AG09319 (cell line): ENCODE data around the gene DDX39A.

Experiments
- DNase-seq: peaks from one replicate; pipeline ENCODE4 v3.0.0-alpha.2; 2010; ENCODE audit warnings: low read depth; ENCODE audit errors: extremely low read depth
- TF ChIP-seq, protein P1 (sequence below): IDR thresholded peaks from 2 replicates; pipeline ENCODE4 v1.5.1; 2011; ENCODE audit warnings: low read depth, mild to moderate bottlenecking, inconsistent platforms, low read length, moderate library complexity

Gene DDX39A

DNA sequence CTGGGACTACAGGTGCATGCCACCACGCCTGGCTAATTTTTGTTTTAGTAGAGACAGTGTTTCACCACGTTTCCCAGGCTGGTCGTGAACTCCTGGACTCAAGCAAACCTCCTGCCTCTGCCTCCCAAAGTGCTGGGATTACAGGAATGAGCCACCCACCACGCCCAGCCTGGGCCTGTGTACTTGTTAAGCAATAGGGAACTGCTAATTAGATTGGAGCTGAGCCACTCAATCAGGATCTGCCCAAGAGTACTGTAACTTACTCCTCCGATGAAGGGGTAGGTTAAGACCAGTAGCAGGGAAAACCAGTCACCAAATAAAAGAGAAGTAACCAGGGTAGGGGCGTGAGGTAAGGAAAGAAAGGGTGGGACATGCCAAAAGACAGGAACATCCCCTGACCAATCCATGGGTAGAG is 2.3 kb downstream of the DDX39A start:
- DNase-seq: no peak
- TF ChIP-seq, protein P1, sequence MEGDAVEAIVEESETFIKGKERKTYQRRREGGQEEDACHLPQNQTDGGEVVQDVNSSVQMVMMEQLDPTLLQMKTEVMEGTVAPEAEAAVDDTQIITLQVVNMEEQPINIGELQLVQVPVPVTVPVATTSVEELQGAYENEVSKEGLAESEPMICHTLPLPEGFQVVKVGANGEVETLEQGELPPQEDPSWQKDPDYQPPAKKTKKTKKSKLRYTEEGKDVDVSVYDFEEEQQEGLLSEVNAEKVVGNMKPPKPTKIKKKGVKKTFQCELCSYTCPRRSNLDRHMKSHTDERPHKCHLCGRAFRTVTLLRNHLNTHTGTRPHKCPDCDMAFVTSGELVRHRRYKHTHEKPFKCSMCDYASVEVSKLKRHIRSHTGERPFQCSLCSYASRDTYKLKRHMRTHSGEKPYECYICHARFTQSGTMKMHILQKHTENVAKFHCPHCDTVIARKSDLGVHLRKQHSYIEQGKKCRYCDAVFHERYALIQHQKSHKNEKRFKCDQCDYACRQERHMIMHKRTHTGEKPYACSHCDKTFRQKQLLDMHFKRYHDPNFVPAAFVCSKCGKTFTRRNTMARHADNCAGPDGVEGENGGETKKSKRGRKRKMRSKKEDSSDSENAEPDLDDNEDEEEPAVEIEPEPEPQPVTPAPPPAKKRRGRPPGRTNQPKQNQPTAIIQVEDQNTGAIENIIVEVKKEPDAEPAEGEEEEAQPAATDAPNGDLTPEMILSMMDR: no peak

DNA sequence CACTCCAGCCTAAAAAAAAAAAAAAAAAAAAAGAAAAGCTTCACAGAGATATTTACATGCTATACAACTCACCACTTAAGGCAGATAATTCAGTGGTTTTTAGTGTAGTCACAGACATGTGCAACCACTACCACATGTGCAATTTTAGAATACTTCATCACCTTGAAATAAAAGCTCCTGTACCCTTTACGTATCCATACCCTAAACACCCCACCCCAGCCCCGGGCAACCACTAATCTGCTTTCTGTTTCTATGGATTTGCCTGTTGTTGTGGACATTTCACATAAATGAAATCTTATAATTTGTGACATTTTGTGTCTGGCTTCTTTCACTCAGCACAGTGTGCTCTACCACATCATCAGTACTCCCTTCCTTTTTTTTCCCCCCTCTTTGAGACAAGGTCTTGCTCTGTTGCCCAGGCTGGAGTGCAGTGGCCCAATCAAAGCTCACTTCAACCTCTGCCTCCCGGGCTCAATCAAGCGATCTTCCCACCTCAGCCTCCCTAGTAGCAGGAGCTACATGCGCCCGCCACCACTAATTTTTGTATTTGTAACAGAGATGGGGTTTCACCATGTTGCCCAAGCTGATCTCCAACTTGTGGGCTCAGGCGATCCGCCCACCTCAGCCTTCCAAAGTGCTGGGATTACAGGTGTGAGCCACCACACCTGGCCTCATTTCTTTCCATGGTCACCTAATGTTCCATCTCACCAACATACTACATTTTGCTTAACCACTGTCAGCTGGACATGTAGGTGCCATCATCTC is 4.0 kb downstream of the DDX39A start:
- TF ChIP-seq, protein P1: no peak
- DNase-seq: no peak

- TF ChIP-seq, protein P1: no peak
- no peak for DNase-seq
Observed at GRCh38 chr19:14413693-14414181, 5.4 kb downstream of the DDX39A start.

GRCh38 chr19:14412996-14413692 is 6.0 kb downstream of the DDX39A start:
- no peak for DNase-seq
- TF ChIP-seq, protein P1: no peak

- TF ChIP-seq, protein P1: no peak
- no peak for DNase-seq
Observed at GRCh38 chr19:14412324-14412995, 6.7 kb downstream of the DDX39A start.

DNA sequence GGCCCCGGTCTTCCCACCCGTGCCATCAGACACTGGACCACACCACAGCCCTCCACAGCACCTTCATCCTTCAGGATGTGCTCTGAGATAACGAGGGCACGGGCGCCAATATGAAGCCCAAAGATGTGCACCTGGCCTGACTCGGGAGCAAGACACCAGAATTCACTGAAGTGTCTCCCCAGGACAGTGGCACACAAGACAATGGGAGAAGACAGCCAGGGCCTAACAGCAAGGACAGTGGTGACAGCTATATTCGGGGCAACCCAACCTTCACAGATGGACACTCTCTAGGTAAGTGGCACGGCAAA is 7.2 kb downstream of the DDX39A start:
- DNase-seq: no peak
- TF ChIP-seq, protein P1: no peak
